Embryonic facial prominence (tissue), 1 donor: ENCODE measurements around the gene SERPINB10.

Source experiments
- DNase-seq: peaks from one replicate; pipeline ENCODE4 v3.0.0-alpha.2; 2016; ENCODE audit errors: extremely low spot score

Gene SERPINB10

GRCh38 chr18:63907664-63908063 is at the start of gene SERPINB10:
TSS of gene SERPINB10 (plus strand) at chr18:63907958. CDS start at chr18:63915511, 7,553 bp downstream.
- no peak for DNase-seq

- no peak for DNase-seq
Observed at GRCh38 chr18:63858456-63858855, 49.3 kb upstream of the SERPINB10 start.

GRCh38 chr18:63859781-63860475 is 47.8 kb upstream of the SERPINB10 start:
- DNase-seq: no peak

GRCh38 chr18:63860531-63860930 is 47.2 kb upstream of the SERPINB10 start:
- DNase-seq: no peak

GRCh38 chr18:63867368-63868125 is 40.2 kb upstream of the SERPINB10 start:
- no peak for DNase-seq

GRCh38 chr18:63868546-63868945 is 39.2 kb upstream of the SERPINB10 start:
- DNase-seq: no peak

GRCh38 chr18:63869374-63869773 is 38.4 kb upstream of the SERPINB10 start:
- DNase-seq: no peak

- no peak for DNase-seq
Observed at GRCh38 chr18:63869851-63870250, 37.9 kb upstream of the SERPINB10 start.

GRCh38 chr18:63871836-63872235 is 35.9 kb upstream of the SERPINB10 start:
- no peak for DNase-seq

GRCh38 chr18:63872586-63872985 is 35.2 kb upstream of the SERPINB10 start:
- DNase-seq: no peak

GRCh38 chr18:63878343-63878742 is 29.4 kb upstream of the SERPINB10 start:
- no peak for DNase-seq

- DNase-seq: no peak
Observed at GRCh38 chr18:63878925-63879324, 28.8 kb upstream of the SERPINB10 start.

GRCh38 chr18:63879709-63880108 is 28.0 kb upstream of the SERPINB10 start:
- DNase-seq: no peak

GRCh38 chr18:63881851-63882250 is 25.9 kb upstream of the SERPINB10 start:
- no peak for DNase-seq

GRCh38 chr18:63882333-63883141 is 25.2 kb upstream of the SERPINB10 start:
- no peak for DNase-seq

GRCh38 chr18:63883617-63884016 is 24.1 kb upstream of the SERPINB10 start:
- DNase-seq: no peak

- no peak for DNase-seq
Observed at GRCh38 chr18:63887424-63887823, 20.3 kb upstream of the SERPINB10 start, which contains the start of gene SERPINB2. TSS of gene SERPINB2 (plus strand) at chr18:63887705. CDS start at chr18:63891445, 3,740 bp downstream.

- DNase-seq: no peak
Observed at GRCh38 chr18:63888470-63889190, 19.1 kb upstream of the SERPINB10 start.

GRCh38 chr18:63889626-63890025 is 18.1 kb upstream of the SERPINB10 start:
- DNase-seq: no peak

GRCh38 chr18:63890237-63890949 is 17.4 kb upstream of the SERPINB10 start:
- DNase-seq: no peak

GRCh38 chr18:63890950-63891304 is 16.8 kb upstream of the SERPINB10 start:
- no peak for DNase-seq
